ENCODE results near the gene NF2.

DNA sequence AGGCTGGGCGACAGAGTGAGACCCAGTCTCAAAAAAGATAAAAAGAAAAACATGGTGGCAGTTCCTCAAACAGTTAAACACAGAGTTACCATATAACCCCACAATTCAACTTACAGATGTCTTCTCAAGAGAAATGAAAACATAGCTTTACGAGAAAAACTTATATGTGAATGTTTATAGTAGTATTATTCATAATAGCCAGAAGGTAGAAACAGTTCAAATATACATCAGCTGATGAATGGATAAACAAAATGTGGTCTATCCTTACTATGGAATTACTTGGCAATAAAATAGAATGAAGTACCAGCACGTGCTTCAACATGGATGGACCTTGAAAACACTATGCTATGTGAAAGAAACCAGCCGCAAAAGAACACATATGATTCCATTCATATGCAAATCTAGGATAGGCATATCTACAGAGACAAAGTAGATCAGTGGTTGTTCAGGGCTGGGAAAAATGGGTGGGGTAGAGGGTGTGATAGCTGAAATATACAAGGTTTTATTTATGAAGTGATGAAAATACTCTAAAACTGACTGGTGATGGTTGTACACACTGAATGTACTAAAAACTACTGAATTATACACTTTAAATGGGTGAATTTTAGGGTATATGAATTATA lies 12.4 kb downstream of the NF2 start:
- TF ChIP-seq, protein P1, sequence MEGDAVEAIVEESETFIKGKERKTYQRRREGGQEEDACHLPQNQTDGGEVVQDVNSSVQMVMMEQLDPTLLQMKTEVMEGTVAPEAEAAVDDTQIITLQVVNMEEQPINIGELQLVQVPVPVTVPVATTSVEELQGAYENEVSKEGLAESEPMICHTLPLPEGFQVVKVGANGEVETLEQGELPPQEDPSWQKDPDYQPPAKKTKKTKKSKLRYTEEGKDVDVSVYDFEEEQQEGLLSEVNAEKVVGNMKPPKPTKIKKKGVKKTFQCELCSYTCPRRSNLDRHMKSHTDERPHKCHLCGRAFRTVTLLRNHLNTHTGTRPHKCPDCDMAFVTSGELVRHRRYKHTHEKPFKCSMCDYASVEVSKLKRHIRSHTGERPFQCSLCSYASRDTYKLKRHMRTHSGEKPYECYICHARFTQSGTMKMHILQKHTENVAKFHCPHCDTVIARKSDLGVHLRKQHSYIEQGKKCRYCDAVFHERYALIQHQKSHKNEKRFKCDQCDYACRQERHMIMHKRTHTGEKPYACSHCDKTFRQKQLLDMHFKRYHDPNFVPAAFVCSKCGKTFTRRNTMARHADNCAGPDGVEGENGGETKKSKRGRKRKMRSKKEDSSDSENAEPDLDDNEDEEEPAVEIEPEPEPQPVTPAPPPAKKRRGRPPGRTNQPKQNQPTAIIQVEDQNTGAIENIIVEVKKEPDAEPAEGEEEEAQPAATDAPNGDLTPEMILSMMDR (conservative IDR thresholded peaks at IDR 0.05; ENCODE audit: low read depth, low read length) = no peak
- no peak for TF ChIP-seq EZH2 (IDR thresholded peaks at IDR 0.05; ENCODE audit: borderline replicate concordance, low read depth, low read length, poor library complexity, severe bottlenecking)
